CD4-positive, alpha-beta T cell treated with Interleukin-21 for 1 hour (primary cell): Measurements from ENCODE around the gene TAL2.

Source experiments
- DNase-seq: peaks from one replicate; pipeline ENCODE4 v3.0.0-alpha.2; 2020

Gene TAL2

GRCh38 chr9:105711867-105712266 lies 49.6 kb downstream of the TAL2 start:
- no peak for DNase-seq

- no peak for DNase-seq
Observed at GRCh38 chr9:105712297-105712696, 50.0 kb downstream of the TAL2 start.
